HG03039 (cell line): ENCODE data around the gene TSC2.
"Not testable (repeated sequence)": the region's sequence is repeated elsewhere in the genome, so short reads cannot be mapped to it uniquely, and the experiment has no call there.

Experiments
- ATAC-seq: cut with Tn5 transposase; IDR thresholded peaks from one replicate; pipeline ENCODE4 v1.9.1; 2021; ENCODE audit warnings: mild to moderate bottlenecking, moderate library complexity; ENCODE audit not compliant: unreplicated experiment

TSC2 gene

DNA sequence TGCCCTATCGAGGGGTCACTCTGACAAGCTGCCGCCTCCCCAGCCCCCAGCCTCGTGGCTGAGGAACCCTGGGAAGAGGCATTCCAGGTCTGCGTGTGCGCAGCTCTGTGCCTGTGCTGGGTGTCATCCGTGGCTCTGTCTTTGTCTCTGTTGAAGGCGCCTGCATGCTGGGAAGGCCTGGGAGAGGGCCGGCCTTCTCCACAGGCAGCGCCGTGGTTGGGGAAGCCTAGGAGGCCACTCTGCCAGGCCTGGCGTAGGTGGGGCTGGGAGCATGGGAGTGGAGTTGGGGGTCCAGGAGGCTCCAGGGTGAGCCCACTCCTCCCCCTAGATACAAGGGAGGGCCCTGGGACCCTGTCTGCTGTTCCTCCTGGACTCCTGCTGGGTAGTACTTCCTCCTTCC is 17.7 kb upstream of the TSC2 start:
- no peak for ATAC-seq

- no peak for ATAC-seq
These were observed 16.7 kb upstream of the TSC2 start for GRCh38 chr16:2031081-2031577.

- ATAC-seq = no peak
These were observed 15.3 kb upstream of the TSC2 start for GRCh38 chr16:2032285-2033056.

DNA sequence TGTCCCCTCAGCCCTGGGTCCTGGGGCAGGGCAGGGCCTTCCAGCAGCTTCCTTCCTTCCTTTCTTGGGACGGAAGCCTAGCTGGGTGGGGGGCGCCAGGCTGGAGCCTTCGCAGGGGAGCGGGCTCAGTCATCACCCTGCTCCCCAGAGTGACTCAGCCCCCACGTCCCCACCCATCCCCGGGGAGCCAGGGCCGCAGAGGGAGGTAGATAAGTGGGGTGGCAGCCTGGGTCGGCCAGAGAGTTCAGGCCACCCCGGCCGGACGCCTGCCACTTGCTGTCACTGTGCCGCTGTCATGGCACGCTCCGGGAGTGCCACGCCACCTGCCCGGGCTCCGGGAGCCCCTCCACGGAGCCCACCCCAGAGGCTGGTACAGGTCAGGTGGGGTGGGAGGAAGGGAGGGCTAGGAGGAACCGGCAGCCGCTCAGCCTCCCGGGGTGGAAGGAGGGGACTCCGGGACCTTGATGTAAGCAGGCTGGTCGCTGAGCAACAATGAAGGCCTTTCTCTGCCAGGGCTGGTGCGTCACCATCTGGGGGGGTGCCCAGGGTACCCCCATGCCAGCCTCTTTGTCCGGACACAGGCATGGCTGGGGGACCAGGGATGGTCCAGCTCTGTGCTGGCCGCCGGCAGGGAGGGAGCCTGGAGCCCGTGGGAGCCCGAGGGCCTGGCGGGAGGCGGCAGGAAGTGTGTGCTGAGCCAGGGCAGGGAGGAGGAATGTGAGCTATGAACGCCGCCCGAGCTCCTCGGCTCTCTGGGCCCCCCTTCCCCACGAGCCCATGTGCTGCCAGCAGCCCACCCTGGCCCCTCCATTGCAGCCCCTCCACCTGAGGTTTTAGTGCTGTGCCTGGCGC is 14.5 kb upstream of the TSC2 start:
- no peak for ATAC-seq

GRCh38 chr16:2033909-2034695 is 13.7 kb upstream of the TSC2 start:
- not testable (repeated sequence) for ATAC-seq

DNA sequence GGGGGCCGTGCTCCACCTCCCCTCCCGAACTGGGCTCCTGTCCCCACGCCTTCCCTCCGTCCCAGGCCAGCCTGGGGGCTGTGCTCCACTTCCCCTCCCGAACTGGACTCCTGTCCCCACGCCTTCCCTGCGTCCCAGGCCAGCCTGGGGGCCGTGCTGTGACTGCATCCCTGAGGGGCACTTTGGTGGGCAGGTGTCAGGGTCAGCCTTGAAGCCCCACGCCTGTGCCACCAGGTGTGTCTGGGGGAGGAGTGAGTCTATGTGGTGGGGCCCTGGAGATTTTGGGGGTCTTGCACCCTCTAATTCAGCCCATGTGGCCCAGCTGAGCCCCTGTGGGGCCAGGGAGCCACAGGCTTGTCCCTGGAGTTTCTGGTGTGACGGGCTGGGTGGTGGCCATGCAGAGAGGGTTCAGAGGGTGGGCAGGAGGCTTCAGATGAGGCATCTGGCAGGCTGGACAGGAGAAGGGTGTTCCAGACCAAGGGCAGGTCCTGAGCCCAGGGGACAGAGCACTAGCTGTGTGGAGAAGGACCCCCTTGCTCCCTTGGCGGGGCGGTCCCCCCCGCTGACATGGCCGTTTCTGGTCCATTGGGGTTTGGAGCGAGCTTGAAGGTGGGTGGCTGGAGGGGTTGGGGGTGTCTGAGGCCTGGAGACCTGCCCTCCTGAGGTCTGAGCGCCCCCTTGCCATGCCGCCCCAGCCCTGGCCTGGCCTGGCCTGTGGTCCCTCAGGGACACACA is 12.9 kb upstream of the TSC2 start:
- ATAC-seq = no peak

DNA sequence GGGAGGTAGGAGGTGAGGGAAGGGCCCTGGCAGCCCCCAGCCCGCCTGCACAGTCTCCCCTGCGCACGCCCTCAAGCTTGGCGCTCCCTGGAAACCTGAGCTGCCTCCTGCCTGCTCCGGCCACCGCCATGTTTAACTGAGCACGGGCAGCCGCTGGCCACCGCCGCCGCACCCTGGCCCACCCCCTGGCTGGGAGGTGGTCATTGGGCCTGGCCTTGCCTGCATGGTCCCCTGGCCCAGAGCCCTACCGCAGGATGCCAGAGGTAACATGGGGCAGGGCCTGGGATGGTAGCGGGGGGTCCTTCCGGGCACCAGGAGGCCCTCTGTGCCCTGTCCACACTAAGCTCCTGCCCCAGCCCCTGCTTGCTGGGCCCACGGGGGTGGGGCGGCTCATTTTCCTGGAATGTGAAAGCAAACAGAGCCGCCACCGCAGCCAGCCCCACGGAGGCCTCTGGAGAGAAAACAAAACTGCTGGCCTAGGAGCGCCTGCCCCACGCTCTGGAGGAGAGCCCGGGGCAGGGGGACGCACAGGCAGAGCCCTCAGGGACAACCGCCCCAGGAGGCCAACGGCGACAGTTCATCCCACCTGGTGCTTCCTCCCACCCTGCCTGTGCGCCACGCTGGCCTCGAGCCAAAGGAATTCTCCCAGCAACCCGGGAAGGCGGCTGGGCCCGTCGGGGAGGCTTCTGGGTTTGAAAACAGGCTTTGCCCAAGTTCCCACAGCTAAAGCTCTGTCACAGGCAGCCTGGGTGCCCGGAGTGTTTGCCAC is 12.2 kb upstream of the TSC2 start:
- no peak for ATAC-seq

DNA sequence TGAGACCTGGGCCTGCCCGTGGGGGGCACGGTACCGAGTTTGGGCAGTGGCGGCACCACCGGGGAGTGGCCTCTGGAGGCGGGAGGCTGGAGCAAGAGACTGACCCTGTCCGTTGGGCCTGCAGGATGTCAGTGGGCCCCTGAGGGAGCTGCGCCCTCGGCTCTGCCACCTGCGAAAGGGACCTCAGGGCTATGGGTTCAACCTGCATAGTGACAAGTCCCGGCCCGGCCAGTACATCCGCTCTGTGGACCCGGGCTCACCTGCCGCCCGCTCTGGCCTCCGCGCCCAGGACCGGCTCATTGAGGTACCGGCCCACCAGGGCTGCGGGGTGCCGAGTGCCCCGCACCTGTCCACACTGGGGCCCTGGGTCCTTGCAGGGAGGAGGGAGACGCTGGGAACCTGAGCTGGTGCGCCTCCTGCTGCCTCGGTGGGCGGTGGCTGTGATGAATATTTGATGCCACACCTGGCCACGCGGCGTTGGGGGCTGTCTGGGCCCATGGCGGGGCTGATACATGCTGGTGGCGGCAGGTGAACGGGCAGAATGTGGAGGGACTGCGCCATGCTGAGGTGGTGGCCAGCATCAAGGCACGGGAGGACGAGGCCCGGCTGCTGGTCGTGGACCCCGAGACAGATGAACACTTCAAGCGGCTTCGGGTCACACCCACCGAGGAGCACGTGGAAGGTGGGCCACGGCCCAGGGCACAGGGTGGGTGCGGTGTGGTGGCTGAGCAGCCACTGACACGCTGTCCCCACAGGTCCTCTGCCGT is 11.4 kb upstream of the TSC2 start:
- no peak for ATAC-seq

GRCh38 chr16:2037115-2037514 is 10.7 kb upstream of the TSC2 start:
- ATAC-seq = no peak

DNA sequence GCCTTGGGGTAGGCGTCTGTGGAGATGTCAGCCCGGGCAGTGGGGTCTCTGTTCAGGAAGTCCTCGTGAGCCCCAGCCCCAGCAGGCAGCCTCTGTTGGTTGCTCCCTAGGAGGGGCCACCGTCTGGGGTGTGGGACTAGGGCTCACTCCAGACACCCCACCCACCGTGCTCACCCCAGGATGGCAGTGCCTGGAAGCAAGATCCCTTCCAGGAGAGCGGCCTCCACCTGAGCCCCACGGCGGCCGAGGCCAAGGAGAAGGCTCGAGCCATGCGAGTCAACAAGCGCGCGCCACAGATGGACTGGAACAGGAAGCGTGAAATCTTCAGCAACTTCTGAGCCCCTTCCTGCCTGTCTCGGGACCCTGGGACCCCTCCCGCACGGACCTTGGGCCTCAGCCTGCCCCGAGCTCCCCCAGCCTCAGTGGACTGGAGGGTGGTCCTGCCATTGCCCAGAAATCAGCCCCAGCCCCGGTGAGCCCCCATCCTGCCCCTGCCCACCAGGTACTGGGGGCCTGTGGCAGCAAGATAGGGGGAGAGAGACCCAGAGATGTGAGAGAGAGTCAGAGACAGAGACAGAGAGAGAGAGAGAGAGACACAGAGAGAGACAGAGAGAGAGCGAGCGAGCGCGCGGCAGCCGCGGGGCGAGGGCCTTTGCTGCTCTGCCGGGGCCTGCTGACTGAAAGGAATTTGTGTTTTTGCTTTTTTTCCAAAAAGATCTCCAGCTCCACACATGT is 10.0 kb upstream of the TSC2 start:
- no peak for ATAC-seq

DNA sequence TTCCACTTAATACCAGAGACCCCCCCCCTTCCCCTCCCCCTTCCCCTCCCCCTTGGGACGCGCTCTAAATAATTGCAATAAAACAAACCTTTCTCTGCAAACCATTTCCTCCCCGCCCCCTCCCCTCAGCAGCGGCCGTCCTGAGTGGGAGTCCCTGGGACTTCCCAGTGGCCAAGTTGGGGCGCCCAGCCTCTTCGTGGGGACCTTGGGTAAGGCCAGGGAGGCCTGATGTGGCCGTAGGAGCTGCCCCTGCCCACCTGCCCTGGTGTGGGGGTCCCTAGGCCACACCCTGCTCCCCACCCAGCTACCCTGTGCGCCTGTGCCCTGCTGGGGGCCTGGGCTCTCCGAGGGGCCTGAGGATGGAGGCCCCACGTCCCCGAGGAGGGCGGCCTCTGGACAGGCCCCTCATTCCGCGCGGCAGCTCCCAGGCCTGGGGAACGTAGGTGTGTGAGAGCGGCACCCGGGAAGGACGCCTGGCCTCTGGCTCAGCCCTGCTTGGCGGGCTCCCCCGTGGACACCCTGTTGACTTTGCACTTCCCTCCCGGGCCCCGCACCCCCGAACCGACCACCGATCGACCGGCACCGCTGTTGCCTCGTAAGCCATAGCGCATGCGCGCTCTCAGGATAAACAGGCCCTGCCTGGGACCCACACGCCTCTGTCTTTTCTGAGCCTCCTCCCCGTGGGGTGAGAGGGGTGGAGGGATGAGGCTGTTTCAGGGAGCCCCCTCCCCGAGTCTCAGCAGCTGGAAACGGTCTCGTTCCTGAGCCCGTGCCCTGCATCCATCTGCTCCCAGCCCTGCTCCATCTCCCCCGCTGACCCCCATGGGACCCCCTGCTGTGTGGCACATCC is 9.2 kb upstream of the TSC2 start:
- ATAC-seq = no peak

DNA sequence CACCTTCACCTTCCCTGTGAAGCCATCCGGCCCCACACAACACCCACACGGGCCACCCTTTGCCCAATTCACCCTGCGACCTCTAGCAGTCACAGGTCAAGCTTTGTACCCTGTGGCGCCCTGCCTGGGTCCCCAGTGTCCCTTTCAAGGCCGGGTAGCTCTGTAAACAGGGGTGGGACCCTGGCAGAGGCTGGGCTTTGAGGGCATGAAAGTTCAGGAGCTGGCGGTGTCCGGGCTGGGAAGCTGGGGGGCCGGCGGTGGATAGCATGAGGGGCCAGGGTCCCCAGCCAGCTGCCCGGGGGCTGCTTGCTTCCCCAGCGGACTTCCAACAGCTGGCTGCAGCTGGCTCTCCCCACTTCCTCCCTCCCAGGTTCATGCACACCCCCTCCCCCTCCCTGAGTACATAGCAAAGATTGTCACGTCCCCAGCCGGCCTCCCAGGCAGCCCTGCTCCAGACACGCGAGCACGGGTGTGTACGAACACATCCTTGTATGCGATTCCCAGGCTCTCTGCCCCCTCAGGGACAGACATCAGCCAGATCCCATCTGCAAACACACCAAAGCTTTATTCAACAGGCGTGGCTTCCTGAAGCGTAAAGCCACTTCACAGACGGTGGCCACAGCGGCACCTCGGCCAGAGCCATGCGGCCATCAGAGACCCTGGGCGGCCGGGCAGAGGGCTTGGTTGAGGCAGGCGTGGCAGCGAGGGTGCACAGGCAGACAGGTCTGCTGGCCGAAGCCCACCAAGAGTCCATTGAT is 8.3 kb upstream of the TSC2 start:
- no peak for ATAC-seq

DNA sequence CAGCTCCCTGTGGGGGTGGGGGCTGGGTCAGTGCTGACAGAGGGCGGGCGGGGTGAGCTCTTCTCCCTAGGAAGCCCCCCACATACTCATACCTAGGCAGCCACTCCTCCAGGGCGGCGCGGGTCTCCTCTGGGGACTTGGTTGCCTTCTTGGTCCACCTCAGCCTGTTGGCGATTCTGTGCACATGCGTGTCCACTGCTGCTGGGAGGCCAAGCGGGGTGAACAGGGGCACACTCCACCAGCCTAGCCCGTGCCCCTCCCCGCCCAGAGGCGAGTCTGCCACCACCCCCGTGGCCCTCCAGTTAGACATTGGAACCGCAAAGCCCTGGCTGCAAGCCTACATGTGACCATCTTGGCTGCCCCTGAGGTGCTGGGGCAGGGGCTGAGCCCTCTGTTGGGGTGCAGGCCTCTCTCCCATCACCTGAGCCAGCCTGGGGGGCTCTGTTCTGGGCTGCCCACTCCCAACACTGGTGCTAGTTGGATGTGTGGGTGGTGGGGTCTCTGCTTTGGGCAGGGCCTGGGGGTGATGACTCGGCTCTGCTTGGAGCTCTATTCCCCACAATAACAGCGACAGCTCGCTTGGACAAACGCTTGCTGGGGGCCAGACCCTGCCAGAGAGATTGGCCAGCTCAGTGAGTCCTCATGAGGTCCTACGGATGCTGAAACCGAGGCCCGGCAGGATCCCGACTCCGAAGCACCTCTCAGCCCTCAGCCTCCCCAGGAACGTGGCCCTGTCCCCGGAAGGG is 7.6 kb upstream of the TSC2 start:
- ATAC-seq = no peak

DNA sequence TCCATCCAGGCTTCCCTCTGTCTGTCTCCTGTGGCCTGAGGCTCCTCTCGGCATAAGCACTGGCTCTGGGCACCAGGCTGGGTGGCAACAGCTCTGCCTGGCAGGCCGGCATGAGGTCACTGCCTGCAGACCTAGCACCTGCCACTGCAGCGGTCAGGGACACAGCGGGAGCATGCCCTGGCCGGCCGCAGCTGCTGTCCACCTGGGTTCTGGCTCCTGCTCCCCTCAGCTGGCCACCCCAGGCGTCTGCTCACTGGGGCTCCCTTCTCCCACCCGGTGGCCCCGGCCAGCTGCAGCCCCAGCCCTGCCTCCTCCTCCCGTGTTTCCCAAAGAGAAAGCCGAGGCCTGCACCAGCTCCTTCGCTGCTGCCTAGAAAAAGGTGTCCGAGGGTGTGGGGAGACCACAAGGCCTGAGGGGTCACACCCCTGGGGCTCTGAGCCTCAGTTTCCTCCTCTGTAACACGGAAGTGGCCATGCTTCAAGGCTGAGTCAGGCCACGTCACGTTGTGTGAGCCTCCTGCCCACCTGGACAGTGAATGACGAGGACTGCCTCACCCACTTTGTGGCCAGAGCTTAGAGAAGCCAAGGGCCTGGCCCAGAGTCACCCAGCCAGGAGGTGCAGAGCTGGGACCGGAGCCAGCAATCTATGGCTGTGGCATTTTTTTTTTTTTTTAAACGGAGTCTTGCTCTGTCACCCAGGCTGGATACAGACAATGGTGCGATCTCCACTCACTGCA is 6.8 kb upstream of the TSC2 start:
- ATAC-seq = no peak

- ATAC-seq = no peak
These were observed 5.4 kb upstream of the TSC2 start for GRCh38 chr16:2042171-2042985.
